HG02623 (cell line): ENCODE results near the gene TLCD4.
A peak's percentile ranks its signal among the peaks of the same experiment; 100 is the strongest.
"Not testable (repeated sequence)": the region's sequence is repeated elsewhere in the genome, so short reads cannot be mapped to it uniquely, and the experiment has no call there.

Source experiments
- ATAC-seq: cut with Tn5 transposase; IDR thresholded peaks from one replicate; pipeline ENCODE4 v1.9.1; 2021; ENCODE audit warnings: moderate library complexity; ENCODE audit not compliant: unreplicated experiment

TLCD4 gene, protein sequence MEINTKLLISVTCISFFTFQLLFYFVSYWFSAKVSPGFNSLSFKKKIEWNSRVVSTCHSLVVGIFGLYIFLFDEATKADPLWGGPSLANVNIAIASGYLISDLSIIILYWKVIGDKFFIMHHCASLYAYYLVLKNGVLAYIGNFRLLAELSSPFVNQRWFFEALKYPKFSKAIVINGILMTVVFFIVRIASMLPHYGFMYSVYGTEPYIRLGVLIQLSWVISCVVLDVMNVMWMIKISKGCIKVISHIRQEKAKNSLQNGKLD

DNA sequence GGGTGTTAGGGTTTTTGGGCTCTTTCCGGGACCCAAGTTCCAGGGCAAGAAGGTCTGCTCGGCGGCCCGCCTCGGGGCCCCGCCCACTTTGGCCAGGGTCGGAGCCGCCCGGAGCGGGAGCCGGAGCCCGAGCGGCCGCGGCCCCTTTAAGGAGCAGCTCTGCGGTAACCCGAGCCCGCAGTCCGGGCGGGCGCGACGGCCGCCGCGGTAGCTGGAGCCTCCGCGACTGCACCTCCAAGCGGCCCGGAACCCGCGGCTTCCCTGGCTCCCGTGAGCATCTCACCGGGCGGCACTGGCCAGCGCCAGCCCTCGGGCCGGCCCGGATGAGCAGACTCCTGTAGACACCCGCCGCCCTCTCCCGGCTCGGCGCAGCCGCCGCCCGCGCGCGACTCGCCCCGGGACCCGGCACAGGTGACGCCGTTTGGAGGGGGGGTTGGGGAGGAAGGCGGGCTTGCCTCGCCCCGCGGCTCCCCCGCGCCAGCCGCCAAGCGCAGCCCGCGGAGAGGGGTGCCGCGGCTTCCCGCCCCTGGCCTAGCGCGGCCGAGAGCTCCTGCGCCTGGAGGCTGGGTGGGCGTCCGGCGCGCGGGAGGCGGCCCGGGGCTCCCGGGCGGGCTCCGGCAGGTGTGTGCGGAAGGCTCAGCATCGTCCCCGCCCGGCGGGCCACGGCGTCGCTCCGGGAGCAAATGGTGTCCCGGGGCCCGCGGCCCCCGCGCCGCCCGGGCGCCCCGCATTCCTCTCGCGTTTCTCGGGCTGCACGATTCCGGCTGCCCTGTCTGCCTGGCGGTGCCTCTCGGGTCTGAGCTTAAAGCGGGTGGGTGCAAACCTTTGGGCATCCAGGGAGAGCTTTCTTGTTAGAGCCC, at the start of gene TLCD4:
Gene TLCD4 (plus strand): TSS at position 149 of the 860 bp plus-strand sequence. CDS start 26,547 bp downstream, outside the sequence.
- ATAC-seq = peak; percentile 52

DNA sequence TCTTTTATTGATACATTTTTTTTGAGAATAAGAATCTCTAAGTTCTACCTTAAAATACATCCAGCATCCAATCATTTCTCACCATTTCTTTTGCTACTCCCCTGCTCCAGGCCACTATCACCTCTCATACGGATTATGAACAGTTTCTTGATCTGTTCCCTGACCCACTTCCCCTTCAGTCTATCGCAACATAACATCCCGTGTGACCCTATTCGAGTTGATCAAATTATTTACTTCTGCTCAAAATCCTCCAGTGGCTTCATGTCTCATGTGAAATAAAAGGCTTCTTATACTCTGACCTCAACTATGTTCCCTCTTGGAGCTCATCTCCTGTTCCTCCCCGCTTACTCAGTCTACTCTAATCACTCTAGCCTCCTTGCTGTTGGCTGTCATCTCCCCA, 49.6 kb upstream of the TLCD4 start:
- no peak for ATAC-seq

DNA sequence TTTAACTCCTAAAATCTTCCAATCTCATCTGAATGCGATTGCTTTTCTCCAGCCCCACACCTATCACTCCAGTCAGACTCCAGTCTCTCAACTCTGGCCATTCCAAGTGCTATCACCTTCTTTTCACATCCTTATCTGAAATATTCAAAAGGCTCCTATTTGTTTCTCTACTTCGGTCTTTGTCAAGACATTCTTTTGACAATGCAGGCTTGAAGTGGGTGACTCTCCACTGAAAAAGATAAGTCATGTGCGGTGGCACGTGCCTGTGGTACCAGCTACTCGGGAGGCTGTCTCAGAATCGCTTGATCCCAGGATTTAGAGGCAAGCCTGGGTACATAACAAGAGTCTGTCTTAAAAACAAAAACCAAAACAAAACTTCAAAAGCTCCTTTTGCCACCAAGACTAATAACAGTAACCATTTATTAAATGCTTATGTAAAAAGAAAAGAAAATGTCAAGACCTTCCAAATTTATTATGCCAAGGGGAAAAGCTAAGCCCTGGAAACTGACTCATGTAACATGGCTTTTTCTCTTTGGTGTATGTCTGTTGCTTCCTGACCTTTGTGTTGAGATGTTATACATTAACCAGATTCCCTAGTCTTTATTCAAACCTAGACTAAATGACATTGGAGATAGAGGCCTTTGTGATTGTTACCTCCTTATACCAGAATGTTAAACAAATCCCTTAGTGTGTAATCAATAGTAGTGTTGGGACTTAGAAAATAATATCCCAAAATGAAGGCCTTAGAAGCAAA, 48.0 kb upstream of the TLCD4 start:
- ATAC-seq = no peak

DNA sequence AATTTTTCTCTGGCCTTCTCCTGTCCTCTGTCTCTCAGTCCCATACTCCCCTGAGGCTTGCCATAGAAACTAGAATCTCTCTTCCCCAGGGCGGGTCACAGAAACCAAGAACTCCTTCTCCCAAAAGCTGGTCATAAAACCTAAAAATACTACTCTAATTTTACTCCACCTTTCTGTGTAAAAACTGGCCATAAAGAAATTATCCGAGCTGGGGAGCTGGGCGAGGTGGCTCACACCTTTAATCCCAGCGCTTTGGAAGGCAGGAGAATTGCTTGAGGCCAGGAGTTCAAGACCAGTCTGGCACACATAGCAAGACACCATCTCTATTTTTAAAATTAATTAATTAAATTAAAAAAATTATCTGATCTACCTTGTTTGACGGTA, 47.5 kb upstream of the TLCD4 start:
- ATAC-seq = no peak

DNA sequence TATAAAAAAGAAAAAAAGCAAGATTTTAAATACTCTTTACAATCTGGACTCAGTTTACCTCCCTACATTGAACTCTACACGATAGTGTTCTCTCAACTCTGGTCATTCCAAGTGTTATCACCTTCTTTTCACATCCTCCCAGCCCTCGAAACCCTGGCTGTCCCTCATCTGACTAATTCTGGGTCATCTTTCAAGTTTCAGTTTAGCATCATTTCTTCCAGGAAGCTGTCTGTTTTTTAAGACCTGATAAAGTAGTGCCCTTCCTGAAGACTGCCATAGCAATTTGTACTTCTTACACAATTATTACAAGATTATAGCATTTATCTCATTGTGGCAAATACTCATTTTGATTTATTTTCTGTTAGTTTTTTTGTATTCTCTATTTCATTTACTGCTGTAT, 45.6 kb upstream of the TLCD4 start:
- ATAC-seq = no peak

DNA sequence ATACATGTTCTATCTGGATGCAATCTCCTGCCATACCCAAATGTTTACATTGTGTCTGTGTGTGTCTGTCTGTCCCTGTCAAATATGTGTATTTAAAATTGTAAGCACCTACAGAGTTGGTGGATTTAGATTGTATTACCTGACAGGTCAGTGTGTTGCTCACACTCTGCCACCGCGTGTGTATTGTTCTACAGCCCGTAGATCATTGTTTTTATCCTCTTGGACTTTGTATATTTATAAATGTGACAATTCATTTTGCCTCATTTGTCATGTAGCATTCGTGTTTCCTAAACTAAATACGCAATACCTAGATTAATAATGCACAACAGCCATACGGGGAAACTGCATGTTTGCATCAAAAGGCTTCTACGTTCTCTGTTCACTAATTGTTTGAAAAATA, 45.0 kb upstream of the TLCD4 start:
- no peak for ATAC-seq

DNA sequence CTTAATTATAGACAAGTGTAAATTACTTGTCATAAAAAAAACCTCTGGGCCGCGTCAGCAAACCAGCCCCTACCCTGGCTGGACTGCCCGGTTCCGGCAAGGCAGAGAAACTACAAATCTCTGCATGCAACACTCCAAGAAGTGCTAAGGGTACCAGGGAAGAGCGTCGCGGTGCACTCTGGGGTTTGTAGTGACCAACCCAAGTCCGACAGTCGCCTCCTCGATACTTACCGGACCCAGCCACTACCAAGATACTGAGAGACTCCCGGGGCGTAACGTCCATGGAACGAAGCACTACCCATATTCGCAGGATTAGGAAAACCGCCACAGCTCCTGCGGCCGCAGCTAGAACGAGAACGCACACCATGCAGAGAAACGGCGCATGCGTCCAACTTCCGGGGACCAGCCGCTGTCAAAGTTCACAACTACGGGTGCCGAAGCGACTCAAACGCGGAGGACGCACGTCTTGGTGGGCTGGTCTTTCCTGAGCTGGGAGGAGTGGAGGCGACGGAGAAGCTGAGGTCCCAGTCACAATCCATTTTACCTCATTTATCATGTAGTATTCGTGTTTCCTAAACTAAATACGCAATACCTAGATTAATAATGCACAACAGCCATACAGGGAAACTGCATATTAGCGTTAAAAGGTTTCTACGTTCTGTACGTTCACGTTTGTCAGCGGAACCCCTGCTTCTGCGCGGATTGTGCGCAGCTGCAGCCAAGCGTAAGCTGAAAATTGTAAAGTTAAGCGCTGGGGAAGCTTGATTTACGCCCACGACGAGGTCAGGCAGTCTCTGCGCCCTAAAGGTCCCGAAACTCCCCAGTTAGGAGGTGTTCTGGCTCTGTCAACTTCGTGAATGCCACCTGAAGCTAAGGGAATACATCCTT, 44.4 kb upstream of the TLCD4 start, which contains the start of gene ALG14:
Gene ALG14 (minus strand): TSS at position 420 of the 888 bp plus-strand sequence. CDS start 53 bp downstream, at position 367.
- ATAC-seq = peak; percentile 98

DNA sequence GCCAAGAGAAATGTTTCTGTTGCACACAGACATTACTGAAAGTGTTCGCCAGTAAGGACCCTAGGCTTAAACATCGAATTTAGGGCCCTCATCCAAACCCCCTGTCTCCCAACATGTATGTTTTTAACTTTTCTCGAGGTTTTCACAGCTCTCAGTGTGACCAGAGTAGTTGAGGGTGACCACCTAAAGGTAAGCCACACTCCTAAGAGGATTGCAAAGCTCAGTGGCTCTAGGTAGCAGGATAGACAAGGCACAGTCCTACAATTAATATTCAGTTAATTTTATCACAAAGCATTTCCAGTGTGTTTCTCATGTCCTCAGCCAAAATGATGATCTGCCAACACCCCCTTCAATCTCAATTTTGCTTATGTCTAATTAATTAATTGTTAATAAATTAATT, 43.7 kb upstream of the TLCD4 start:
- ATAC-seq = no peak

DNA sequence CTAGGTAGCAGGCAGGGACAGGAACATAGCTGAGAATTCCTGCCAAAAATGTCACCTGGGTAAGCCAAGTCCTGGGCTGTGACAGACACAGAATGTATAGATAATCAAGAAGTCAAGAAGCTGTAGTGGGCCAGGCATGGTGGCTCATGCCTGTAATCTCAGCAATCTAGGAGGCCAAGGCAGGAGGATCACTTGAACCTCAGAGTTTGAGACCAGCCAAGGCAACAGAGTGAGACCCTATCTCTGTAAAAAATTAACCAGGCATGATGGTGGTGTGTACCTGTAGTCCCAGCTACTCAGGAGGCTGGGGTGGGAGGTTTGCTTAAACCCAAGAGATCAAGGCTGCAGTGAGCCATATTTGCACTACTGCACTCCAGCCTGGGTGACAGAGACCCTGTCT, 41.1 kb upstream of the TLCD4 start:
- no peak for ATAC-seq

DNA sequence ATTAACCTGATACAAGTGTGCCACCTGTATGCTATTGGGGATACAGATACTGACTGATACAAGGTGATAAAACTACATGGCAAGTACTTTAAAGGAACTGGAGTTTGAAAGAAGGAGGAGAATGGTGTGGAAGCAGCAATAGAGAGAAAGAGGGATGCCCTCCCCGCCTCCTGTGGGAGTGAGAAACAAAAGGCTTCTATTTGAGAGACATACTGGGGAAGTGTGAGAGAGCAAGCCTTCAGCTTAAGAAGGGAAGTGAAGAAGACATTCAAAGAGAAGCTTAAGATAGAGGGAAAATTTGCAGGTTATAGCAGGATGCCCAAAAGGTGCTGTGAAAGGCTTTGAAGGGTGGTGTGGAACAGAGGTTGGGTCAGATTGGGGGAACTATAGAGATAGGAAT, 36.7 kb upstream of the TLCD4 start:
- ATAC-seq = no peak

DNA sequence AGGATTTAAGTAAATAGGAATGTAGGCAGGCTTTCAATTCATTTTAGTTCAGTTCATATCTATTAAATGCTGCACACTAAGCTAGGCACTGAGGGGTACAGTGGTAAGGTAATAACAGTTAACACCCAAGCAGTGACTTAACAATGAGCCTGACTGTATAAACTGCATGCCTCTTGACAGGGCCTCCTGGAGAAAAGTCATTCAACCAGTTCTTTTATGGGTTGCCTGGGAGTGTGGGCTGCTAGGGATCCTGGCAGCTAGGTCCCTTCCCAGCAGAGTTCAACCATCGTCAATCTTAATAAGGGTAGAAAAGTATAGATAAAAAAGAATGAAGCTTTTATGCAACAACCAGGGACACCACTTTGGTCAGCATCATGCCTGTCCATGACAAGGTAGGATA, 36.3 kb upstream of the TLCD4 start:
- ATAC-seq = no peak

DNA sequence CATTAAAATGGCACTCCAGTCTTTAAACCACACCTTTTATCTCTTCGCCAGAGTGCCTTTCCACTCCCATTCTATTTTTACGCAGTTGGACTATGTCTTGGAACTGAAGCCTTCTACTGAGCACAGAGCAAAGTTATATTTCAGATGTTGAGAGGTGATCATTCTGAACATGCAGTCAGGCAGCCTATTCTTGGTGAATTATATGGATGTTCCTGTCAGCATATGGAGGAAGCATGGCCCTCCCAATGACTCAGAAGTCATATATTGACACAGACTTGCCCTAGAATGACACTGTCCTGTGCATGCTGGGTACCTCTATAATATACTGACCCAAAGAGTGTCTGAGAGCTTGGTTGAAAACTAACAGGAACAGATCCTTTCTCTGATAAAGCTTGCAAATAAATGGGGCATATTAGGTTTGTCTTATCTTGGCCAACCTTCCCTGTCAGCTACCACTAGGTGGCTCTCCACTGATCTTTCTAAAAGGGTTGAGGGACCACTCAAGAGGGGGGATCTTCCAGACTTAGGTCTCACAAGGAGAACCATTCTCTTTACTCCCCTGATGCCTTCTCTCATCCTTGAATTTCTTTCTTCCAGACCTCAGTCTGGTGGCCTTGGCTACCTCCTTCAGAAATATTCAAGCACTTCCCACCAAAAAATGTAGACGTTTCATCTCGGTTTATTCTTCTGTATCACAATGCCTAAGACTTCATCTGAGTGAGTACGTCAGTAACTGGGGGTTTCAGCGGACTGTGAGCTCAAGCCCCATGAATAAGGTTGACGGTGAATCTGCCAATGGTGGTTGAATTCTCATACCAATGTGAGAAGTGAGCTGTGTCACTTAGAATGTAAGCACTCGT, 32.6 kb upstream of the TLCD4 start:
- ATAC-seq = peak; percentile 74

DNA sequence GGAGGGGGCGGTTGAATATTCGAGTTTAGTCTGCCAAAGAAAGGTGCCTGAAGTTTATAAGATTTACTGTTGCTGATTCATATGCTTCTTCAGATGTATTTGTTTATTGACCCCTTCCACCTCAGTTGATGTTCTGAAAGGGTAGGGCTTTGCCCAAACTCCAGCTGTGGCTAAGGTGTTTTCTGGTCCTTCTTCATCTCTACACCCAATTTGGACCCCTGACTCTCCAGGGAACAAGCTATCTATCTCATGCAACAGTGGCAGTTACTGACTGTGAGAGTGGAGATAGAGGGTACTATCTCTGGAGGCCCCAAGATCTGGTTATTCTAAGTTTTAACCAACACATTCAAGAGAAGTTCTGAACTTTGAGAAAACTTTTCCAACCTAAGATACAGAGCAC, 31.8 kb upstream of the TLCD4 start:
- ATAC-seq = no peak

DNA sequence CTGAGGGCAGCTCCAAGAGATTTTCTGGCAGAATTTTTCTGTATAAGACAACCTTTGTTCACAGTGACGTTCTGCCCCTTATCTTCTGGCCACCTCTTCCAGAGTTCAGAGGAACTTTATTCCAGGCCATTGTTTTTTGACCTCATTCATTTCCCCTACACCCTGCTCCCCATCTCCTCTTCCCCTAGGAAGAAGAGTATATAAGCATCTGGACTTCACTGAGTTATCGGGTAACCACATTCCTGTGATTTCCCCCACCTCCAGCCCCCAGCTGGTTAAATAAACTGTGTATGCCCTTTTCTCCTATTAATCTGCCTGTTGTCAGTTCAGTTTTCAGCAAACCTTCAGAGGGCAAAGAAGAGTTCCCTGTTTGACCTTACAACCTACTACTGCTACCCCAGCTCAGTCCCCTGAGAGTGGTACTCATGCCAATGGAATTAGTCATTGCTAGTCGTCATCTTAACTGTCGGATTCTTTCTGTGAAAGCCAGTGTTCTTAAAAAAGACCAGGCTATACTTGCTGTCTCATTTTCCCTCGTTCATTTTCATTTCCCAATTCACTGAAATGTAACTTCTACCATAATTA, 30.1 kb upstream of the TLCD4 start:
- no peak for ATAC-seq

DNA sequence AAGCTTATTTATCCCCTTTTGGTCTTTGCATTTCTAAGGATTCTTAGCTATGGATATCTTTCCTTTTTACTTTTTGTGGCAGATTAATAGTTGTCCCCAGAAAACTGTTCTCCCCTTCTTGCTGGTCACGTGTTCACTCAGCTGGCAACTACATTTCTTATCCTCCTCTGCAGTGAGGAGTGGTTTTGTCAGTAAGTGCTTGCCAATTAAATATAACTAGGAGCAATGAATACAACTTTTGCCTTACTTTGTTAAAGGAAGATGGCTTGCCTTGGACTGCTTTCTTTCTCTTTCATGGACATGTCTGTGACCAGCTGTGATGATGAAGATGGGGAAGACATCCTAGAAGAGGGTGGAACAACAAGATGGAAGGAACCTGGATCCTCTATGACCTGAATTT, 28.9 kb upstream of the TLCD4 start:
- ATAC-seq = no peak

DNA sequence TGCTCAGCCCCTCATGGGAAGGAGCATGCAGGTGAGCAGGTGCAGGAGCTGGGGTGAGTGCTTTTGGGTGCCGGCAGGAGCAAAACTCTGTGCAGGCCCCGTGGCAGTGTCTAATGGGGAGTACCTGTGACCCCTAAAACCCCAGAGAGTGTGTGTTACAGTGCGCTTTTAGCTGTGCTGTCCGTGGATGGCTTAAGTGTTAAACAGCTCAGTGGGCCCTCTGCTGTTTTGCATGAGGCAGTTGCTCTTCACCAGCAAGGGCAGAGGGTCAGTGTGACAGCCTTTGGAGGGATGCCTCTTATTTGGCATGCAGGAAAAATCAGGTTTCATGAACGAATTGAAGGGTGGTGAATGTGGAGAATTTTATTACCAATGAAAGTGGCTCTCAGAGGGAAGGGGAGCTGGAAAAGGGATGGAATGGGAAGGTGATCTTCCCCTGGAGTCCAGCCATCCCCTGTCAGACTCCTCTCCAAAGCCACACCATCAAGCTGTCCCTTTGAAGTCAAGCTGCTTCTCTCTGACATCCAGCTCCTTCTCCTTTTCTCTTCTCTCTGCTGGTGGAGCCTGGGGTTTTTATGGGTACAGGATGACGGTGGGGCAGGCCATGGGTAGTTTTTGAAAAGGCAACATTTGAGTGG, 27.4 kb upstream of the TLCD4 start:
- no peak for ATAC-seq

DNA sequence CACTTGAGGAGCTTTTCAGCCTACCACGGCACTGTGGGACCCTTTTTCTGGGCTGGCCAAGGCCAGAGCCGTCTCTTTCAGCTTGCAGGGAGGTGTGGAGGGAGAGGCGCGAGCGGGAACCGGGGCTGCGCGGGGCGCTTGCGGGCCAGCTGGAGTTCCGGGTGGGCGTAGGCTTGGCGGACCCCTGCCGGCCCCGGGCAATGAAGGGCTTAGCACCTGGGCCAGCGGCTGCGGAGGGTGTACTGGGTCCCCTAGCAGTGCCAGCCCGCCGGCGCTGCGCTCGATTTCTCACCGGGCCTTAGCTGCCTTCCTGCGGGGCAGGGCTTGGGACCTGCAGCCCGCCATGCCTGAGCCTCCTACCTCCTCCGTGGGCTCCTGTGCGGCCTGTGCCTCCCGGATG, 25.9 kb upstream of the TLCD4 start:
- not testable (repeated sequence) for ATAC-seq

DNA sequence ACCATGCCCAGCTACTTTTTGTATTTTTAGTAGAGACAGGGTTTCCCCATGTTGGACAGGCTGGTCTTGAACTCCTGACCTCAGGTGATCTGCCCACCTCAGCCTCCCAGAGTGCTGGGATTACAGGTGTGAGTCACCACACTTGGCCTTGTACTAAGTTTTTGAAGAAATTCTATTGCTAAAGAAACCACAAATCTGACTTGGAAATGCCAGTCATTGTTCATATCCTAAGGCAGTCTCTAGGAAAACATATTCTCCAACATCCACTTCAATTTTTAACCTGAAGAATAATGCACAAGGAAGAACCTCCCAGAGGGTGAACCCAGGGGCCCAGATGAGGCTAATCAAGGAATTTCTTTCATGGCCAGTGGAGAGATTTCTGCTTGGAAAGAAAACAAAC, 24.3 kb upstream of the TLCD4 start:
- not testable (repeated sequence) for ATAC-seq

DNA sequence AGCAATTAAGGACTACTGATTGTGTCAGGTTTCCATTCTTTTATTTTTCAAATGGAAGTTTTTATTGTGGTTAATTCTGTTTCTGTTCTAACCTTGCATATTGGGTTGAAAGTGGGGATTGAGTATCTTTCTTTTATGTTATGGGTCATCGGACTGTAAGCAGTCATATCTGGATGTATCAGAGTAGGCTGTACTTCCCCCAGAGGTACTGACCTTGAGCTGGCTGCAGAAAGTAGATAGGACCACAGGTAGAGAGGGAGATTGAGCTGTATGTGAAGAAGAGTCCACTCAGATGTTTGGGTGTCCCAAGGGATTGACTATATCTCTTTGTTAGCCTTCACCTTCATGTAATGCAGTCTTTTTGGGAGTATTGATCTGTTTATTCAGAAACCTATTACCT, 23.9 kb upstream of the TLCD4 start:
- ATAC-seq = no peak
